GM21381 (cell line): ENCODE data around the gene BOC.

Experiments used
- ATAC-seq: cut with Tn5 transposase; IDR thresholded peaks from one replicate; pipeline ENCODE4 v1.9.1; 2021; ENCODE audit warnings: mild to moderate bottlenecking, moderate library complexity; ENCODE audit not compliant: unreplicated experiment

BOC gene

GRCh38 chr3:113285741-113286140, 74.4 kb downstream of the BOC start:
- ATAC-seq = no peak

- no peak for ATAC-seq
These were observed 75.2 kb downstream of the BOC start for GRCh38 chr3:113286524-113286923.

GRCh38 chr3:113287111-113287802, 75.9 kb downstream of the BOC start:
- ATAC-seq = no peak

GRCh38 chr3:113287803-113288648, 76.7 kb downstream of the BOC start:
- no peak for ATAC-seq

GRCh38 chr3:113288881-113289280, 77.5 kb downstream of the BOC start:
- ATAC-seq = no peak

- no peak for ATAC-seq
These were observed 80.2 kb downstream of the BOC start for GRCh38 chr3:113291572-113291971.

GRCh38 chr3:113292933-113293332, 81.6 kb downstream of the BOC start:
- no peak for ATAC-seq

GRCh38 chr3:113293348-113293747, 82.0 kb downstream of the BOC start:
- ATAC-seq = no peak

- no peak for ATAC-seq
These were observed 84.1 kb downstream of the BOC start for GRCh38 chr3:113295463-113295862.

- no peak for ATAC-seq
These were observed 85.9 kb downstream of the BOC start for GRCh38 chr3:113297287-113297686.

- ATAC-seq = no peak
These were observed 86.5 kb downstream of the BOC start for GRCh38 chr3:113297841-113298240.

- ATAC-seq = no peak
These were observed 89.2 kb downstream of the BOC start for GRCh38 chr3:113300596-113300995.

- ATAC-seq = no peak
These were observed 92.7 kb downstream of the BOC start for GRCh38 chr3:113304102-113304501.

- ATAC-seq = no peak
These were observed 93.6 kb downstream of the BOC start for GRCh38 chr3:113304856-113305540.

GRCh38 chr3:113310960-113311359, 99.6 kb downstream of the BOC start:
- ATAC-seq = no peak

GRCh38 chr3:113312416-113312815, 101.1 kb downstream of the BOC start:
- no peak for ATAC-seq

- ATAC-seq = no peak
These were observed 103.6 kb downstream of the BOC start for GRCh38 chr3:113314923-113315322.

GRCh38 chr3:113329757-113330156, 118.4 kb downstream of the BOC start:
- no peak for ATAC-seq

- no peak for ATAC-seq
These were observed 119.4 kb downstream of the BOC start for GRCh38 chr3:113330742-113331141.

GRCh38 chr3:113331187-113331586, 119.8 kb downstream of the BOC start:
- ATAC-seq = no peak
